A549 (cell line): ENCODE results near the gene PDZD2. TPM values are rescaled to one million over a fixed set of nuclear protein-coding genes. Genes with fewer than 3 reads are reported as not detected.

Source experiments
- polyA plus RNA-seq, 4 experiments: library from polyadenylated mRNA; depleted of rRNA in 3 of 4; stranded (reverse); fragments of >200 nt; fragmentation: RNase III in 1 of 4; extraction: RNeasy Plus Mini Kit Qiagen cat#74134 plus additional on column Dnase treatment in 1 of 4; gene quantifications; 2 replicates in 3 of 4; 3 replicates in 1 of 4; pipeline ENCODE4 v1.2.3, GENCODE V29; 2011 to 2017
- small RNA-seq, 6 experiments: library from RNA; depleted of rRNA; stranded (forward); fragments of <200 nt; gene quantifications; one replicate each; pipeline ENCODE3, GENCODE V24; 2012

Gene PDZD2
- polyA plus RNA-seq, 2 of the 4 experiments (the other 2 are of a cell fraction): 0.06 to 0.09 TPM

Small RNAs within 50 kb of the gene (small RNA-seq; reads per million reads assigned to genes)
- gene AC025458.1 (0 to 3.4 (median 1.7) reads per million in 6 experiments), gene MIR4279 (0 reads per million in 6 experiments), gene RF00019 (0 reads per million in 6 experiments), gene RNU6-358P (0 reads per million in 6 experiments), gene RNU6-363P (0 to 13.5 (median 0.04) reads per million in 6 experiments), gene RNU6-760P (0 to 0.43 (median 0) reads per million in 6 experiments)

Other genes with a start within 250 kb of the PDZD2 start
- 77.7 and 105 TPM in 2 replicates for gene DROSHA, start 107.0 kb upstream of the PDZD2 start, polyA plus RNA-seq (2011; rRNA removed)
- 44.3 to 49.1 TPM (median 46.9 TPM) in 3 replicates for gene DROSHA, start 107.0 kb upstream of the PDZD2 start, polyA plus RNA-seq (2017; fragmentation: RNase III; extraction: RNeasy Plus Mini Kit Qiagen cat#74134 plus additional on column Dnase treatment)
- gene C5orf22, start 106.8 kb upstream of the PDZD2 start, polyA plus RNA-seq (2011; rRNA removed): 25.2 and 29.4 TPM in 2 replicates
- 12.4 to 13.6 TPM (median 12.8 TPM) in 3 replicates for gene C5orf22, start 106.8 kb upstream of the PDZD2 start, polyA plus RNA-seq (2017; fragmentation: RNase III; extraction: RNeasy Plus Mini Kit Qiagen cat#74134 plus additional on column Dnase treatment)